ENCODE measurements around the gene KIF21B. TPM values are rescaled to one million over a fixed set of nuclear protein-coding genes. Genes with fewer than 3 reads are reported as not detected.

KIF21B gene
- total RNA-seq, 1 experiment from 2014 or later = 0.60 TPM

DNA sequence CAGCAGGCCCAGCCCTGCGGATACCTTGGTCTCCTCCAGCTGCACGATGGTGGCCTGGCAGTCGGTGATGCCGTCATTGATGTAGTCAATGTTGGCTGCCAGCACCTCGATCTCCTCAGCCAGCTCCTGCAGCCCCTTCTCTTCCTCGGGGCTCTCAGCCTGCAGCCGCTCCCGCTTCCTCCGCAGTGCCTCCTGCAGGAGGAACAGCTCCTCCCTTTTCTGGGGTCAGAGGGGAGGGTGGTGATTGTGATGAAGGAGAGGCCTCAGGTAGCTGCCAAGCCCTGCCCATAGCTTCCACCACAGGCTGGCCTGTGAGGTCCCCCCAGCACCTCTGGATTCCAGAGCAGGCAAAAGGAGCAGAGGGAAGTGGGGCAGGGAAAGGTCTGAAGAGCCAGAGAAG, 33.4 kb downstream of the KIF21B start:
- POLR2A ChIA-PET (ENCODE audit: low non-redundant PET) = no interaction called here
- intact Hi-C loops (cut with micrococcal nuclease; ENCODE audit: unreplicated experiment) = no loop called here
- no peaks in the 10 kb centered on the region for H3K9me3 ChIP-seq (ENCODE audit: low read depth, low read length, poor library complexity, severe bottlenecking)
- DNase-seq (ENCODE audit: low spot score) = no peak
- no peaks in the 10 kb centered on the region for H3K27me3 ChIP-seq (replicated peaks; ENCODE audit: insufficient read depth, low read depth, low read length, poor library complexity)
- no peak overlapping the region for H3K27ac ChIP-seq (ENCODE audit: low read depth, low read length, poor library complexity, severe bottlenecking)
- BruUV-seq (replicated peaks) = no TSS peak
- CTCF ChIA-PET = no interaction called here
- H3K4me3 ChIP-seq (ENCODE audit: low read depth, low read length, poor library complexity, severe bottlenecking) = no peak overlapping the region
- H3K4me1 ChIP-seq (ENCODE audit: insufficient read depth, low read length, poor library complexity, severe bottlenecking) = no peaks in the 10 kb centered on the region
- no peaks in the 10 kb centered on the region for H3K36me3 ChIP-seq (ENCODE audit: insufficient read depth, low read length, poor library complexity, severe bottlenecking)
- TF ChIP-seq, protein P1, sequence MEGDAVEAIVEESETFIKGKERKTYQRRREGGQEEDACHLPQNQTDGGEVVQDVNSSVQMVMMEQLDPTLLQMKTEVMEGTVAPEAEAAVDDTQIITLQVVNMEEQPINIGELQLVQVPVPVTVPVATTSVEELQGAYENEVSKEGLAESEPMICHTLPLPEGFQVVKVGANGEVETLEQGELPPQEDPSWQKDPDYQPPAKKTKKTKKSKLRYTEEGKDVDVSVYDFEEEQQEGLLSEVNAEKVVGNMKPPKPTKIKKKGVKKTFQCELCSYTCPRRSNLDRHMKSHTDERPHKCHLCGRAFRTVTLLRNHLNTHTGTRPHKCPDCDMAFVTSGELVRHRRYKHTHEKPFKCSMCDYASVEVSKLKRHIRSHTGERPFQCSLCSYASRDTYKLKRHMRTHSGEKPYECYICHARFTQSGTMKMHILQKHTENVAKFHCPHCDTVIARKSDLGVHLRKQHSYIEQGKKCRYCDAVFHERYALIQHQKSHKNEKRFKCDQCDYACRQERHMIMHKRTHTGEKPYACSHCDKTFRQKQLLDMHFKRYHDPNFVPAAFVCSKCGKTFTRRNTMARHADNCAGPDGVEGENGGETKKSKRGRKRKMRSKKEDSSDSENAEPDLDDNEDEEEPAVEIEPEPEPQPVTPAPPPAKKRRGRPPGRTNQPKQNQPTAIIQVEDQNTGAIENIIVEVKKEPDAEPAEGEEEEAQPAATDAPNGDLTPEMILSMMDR (conservative IDR thresholded peaks at IDR 0.05; ENCODE audit: low read depth, low read length) = no peak
- TF ChIP-seq EZH2 (IDR thresholded peaks at IDR 0.05; ENCODE audit: borderline replicate concordance, low read depth, low read length, poor library complexity, severe bottlenecking) = no peak

GRCh38 chr1:200989337-200989736, 34.2 kb downstream of the KIF21B start:
- H3K27me3 ChIP-seq (replicated peaks; ENCODE audit: insufficient read depth, low read depth, low read length, poor library complexity) = no peaks in the 10 kb centered on the region
- CTCF ChIA-PET = no interaction called here
- H3K36me3 ChIP-seq (ENCODE audit: insufficient read depth, low read length, poor library complexity, severe bottlenecking) = no peaks in the 10 kb centered on the region
- no peak overlapping the region for H3K4me3 ChIP-seq (ENCODE audit: low read depth, low read length, poor library complexity, severe bottlenecking)
- H3K27ac ChIP-seq (ENCODE audit: low read depth, low read length, poor library complexity, severe bottlenecking) = no peak overlapping the region
- DNase-seq (ENCODE audit: low spot score) = no peak
- H3K4me1 ChIP-seq (ENCODE audit: insufficient read depth, low read length, poor library complexity, severe bottlenecking) = no peaks in the 10 kb centered on the region
- intact Hi-C loops (cut with micrococcal nuclease; ENCODE audit: unreplicated experiment) = no loop called here
- no peaks in the 10 kb centered on the region for H3K9me3 ChIP-seq (ENCODE audit: low read depth, low read length, poor library complexity, severe bottlenecking)
- no peak for TF ChIP-seq EZH2 (IDR thresholded peaks at IDR 0.05; ENCODE audit: borderline replicate concordance, low read depth, low read length, poor library complexity, severe bottlenecking)
- TF ChIP-seq, protein P1 (conservative IDR thresholded peaks at IDR 0.05; ENCODE audit: low read depth, low read length) = no peak
- POLR2A ChIA-PET (ENCODE audit: low non-redundant PET) = no interaction called here
- BruUV-seq (replicated peaks) = no TSS peak

GRCh38 chr1:200988693-200989092, 34.8 kb downstream of the KIF21B start:
- Histone ChIP-seq H3K27me3 (replicated peaks; ENCODE audit: insufficient read depth, low read depth, low read length, poor library complexity) (no peaks in the 10 kb centered on the region), H3K36me3 (ENCODE audit: insufficient read depth, low read length, poor library complexity, severe bottlenecking) (no peaks in the 10 kb centered on the region), H3K27ac (ENCODE audit: low read depth, low read length, poor library complexity, severe bottlenecking) (no peak overlapping the region), H3K4me1 (ENCODE audit: insufficient read depth, low read length, poor library complexity, severe bottlenecking) (no peaks in the 10 kb centered on the region), H3K9me3 (ENCODE audit: low read depth, low read length, poor library complexity, severe bottlenecking) (no peaks in the 10 kb centered on the region), H3K4me3 (ENCODE audit: low read depth, low read length, poor library complexity, severe bottlenecking) (no peak overlapping the region)
- CTCF ChIA-PET = no interaction called here
- POLR2A ChIA-PET (ENCODE audit: low non-redundant PET) = no interaction called here
- intact Hi-C loops (cut with micrococcal nuclease; ENCODE audit: unreplicated experiment) = no loop called here
- TF ChIP-seq EZH2 (IDR thresholded peaks at IDR 0.05; ENCODE audit: borderline replicate concordance, low read depth, low read length, poor library complexity, severe bottlenecking) = no peak
- TF ChIP-seq, protein P1 (conservative IDR thresholded peaks at IDR 0.05; ENCODE audit: low read depth, low read length) = no peak
- BruUV-seq (replicated peaks) = no TSS peak
- no peak for DNase-seq (ENCODE audit: low spot score)

All from A673 (cell line).